ENCODE measurements around the gene NCF2.

The NCF2 gene

DNA sequence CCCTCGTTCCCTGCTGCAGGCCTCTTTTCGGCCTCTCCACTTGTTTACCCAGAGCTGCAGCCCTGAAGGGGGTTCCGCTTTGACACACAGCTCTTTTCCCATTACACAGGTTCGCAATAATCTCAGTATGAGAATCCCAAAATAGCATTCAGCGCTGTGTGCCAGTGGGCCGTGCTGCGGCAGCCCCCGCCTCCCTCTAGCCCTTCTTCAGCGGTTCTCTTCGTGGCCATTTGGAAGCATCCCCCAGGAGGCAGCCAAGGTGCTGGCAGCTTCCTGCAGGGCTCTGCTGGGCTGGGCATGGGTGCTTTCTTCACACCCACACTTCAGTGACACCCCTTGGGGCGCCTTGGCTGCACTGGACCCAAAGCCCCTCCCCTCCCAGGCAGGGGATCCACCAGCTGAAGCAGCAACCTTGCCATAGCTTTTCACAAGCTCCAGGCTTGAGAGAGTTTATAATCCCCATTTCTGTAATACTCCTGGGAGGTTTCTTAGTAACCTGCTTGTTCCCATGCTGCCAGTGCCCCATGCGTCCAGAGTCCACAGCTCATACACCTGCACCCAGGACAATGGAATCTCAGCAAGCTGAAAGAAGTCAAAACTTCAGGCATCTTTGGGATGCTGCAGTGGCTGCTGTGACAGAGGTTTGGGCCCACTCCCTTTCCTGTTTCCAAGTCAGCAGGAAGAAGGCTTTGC lies 8.1 kb downstream of the NCF2 start:
- no peak for ATAC-seq
- no peak overlapping the region for H3K4me3 Mint-ChIP-seq
- peaks cover 10% of the 10 kb centered on the region for H3K4me1 Mint-ChIP-seq
- no peak overlapping the region for H3K27ac Mint-ChIP-seq
- DNase-seq (ENCODE audit: low spot score in 2 of 2), result no peak
- H3K9me3 Mint-ChIP-seq, result no peaks in the 10 kb centered on the region
- no peaks in the 10 kb centered on the region for H3K36me3 Mint-ChIP-seq

DNA sequence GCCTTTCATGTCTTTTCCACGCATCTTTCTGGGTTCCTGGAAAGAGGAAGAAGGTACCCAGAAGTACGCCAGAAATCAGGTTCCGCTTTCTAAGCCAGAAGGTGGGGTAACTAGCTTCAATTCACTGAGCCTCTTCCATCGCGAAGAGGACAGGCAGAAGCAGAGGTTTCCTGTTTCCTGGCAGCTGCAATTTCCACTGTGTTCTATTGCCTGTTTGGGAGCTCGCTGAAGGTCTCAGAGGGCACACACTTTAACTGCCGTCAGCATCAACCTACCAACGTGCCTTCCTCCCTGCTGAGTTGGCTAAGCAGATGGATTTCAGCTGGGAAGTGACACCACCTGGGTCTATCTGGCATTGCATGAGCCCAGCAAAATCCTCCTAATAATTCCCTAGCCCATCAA lies 10.0 kb downstream of the NCF2 start:
- no peaks in the 10 kb centered on the region for H3K9me3 Mint-ChIP-seq
- no peak for DNase-seq (ENCODE audit: low spot score in 2 of 2)
- H3K27ac Mint-ChIP-seq, result no peak overlapping the region
- H3K36me3 Mint-ChIP-seq, result no peaks in the 10 kb centered on the region
- peaks cover 10% of the 10 kb centered on the region for H3K4me1 Mint-ChIP-seq
- peak; percentile 24 for ATAC-seq
- no peak overlapping the region for H3K4me3 Mint-ChIP-seq

DNA sequence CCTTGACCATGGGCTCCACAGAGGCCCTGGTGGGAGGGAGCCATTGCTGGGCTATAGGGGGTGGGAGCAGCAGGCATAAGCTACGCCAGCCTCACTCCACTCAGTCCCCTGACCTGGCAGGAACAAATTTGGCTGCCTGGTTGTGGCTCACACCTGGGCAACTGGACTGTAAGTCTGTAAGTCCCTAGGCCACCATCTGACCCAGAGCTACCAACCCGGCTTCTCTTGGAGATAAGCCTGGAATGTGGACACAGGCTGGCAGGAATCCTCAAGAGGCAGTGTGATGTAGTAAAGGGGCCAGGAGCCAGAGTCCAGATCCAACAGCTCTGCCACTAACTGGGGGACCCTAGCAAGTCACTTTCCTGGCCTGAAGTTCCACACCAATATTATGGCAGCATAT lies 11.4 kb downstream of the NCF2 start:
- Mint-ChIP-seq H3K4me1 (peaks cover 10% of the 10 kb centered on the region), H3K27ac (peak overlapping the region; percentile 29), H3K9me3 (no peaks in the 10 kb centered on the region), H3K4me3 (no peak overlapping the region), H3K36me3 (no peaks in the 10 kb centered on the region)
- DNase-seq (ENCODE audit: low spot score in 2 of 2) (no peak), ATAC-seq (no peak)

DNA sequence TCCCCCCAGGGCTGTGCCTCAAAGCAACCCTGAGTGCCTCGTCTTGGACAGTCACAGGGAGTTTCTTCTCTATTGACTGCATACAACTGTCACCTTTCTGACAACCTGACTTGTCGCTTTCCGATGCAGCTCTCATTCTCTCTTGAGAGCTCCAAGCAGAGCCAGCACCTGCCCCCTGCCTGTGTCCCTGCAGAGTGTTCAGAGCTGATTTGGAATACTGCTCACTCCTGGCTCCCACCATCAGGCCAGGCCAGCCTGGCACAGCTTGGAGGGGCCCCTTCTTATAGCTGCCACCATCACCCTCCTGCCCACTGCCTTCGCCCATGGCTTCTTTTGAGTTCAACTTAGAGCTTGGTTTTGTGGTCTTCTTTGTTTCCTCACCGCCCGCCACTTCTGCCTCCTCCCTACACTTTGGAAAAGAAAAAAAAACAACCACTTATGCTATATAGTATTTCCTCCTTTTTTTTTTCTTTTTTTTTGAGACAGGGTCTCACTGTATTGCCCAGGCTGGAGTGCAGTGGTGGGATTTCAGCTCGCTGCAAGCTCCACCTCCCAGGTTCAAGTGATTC lies 12.3 kb downstream of the NCF2 start:
- Mint-ChIP-seq H3K9me3 (no peaks in the 10 kb centered on the region), H3K27ac (peak overlapping the region; percentile 29), H3K4me3 (no peak overlapping the region), H3K36me3 (no peaks in the 10 kb centered on the region), H3K4me1 (peaks cover 10% of the 10 kb centered on the region)
- ATAC-seq (peak; percentile 39), DNase-seq (ENCODE audit: low spot score in 2 of 2) (no peak)

DNA sequence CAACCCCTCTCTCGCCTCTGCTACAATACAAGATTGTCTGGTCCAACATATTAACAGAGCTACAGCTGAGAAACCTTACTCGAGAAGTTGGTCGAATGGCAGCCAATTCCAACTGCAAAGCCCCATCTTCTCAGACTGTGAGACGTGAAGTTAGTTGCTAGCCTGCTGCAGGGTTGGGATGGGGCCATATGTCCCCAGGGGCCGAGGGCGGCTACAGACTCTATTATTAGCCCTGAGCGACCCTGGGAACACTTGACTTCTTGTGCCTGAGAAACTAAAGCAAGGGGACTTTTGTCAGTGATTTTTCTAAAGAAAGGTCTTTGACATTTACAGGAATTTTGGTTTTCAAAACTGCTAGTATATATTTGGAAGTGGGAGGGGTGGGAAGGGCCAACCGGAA lies 13.7 kb downstream of the NCF2 start:
- no peaks in the 10 kb centered on the region for H3K36me3 Mint-ChIP-seq
- H3K4me3 Mint-ChIP-seq, result no peak overlapping the region
- no peak overlapping the region for H3K27ac Mint-ChIP-seq

DNA sequence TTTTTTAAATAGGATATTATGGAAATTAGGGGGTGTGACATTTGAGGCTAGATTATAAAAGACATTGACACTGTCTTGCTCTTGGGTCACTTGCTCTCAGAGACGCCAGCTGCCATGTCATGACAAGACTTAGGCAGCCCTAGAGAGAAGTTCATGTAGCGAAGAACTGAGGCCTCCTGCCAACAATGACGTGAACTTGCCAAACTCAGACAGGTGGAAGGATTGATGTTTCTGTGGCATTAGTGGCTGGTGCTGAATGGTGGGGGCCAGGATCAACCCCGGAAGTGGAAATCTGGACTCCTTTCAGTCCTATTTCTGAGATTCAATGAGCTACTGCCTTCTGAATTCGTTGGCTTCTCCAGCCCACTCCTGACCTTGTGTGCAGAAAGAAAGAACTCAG lies 14.7 kb downstream of the NCF2 start:
- ATAC-seq, result no peak
- H3K27ac Mint-ChIP-seq, result no peak overlapping the region
- H3K4me1 Mint-ChIP-seq, result peaks cover 10% of the 10 kb centered on the region
- no peak for DNase-seq (ENCODE audit: low spot score in 2 of 2)
- no peak overlapping the region for H3K4me3 Mint-ChIP-seq
- H3K36me3 Mint-ChIP-seq, result no peaks in the 10 kb centered on the region
- no peaks in the 10 kb centered on the region for H3K9me3 Mint-ChIP-seq

More for the DNA sequence above, 13.7 kb downstream of the NCF2 start:
- ATAC-seq, result no peak
- Mint-ChIP-seq H3K9me3 (no peaks in the 10 kb centered on the region), H3K4me1 (peaks cover 10% of the 10 kb centered on the region)
- no peak for DNase-seq (ENCODE audit: low spot score in 2 of 2)

DNA sequence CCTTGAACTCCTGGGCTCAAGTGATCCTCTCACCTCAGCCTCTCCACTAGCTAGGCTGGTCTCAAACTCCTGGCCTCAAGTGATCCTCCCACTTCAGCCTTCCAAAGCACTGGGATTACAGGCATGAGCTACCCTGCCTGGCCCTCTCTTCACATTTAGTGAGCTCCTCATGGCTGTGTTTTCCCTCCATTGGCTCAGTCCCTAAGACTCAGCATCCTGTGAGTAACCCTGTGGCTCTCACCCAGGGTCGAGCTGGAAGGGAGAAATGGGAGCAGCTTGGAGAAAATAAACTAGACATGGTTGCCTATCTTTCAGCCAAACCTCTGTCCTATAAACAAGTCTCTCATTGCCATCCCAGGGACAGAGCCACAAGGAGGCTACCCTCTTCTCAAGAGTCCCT lies 17.5 kb downstream of the NCF2 start:
- Mint-ChIP-seq H3K4me1 (peaks cover 15% of the 10 kb centered on the region), H3K36me3 (no peaks in the 10 kb centered on the region), H3K4me3 (no peak overlapping the region), H3K27ac (no peak overlapping the region), H3K9me3 (no peaks in the 10 kb centered on the region)
- ATAC-seq (no peak), DNase-seq (ENCODE audit: low spot score in 2 of 2) (no peak)

DNA sequence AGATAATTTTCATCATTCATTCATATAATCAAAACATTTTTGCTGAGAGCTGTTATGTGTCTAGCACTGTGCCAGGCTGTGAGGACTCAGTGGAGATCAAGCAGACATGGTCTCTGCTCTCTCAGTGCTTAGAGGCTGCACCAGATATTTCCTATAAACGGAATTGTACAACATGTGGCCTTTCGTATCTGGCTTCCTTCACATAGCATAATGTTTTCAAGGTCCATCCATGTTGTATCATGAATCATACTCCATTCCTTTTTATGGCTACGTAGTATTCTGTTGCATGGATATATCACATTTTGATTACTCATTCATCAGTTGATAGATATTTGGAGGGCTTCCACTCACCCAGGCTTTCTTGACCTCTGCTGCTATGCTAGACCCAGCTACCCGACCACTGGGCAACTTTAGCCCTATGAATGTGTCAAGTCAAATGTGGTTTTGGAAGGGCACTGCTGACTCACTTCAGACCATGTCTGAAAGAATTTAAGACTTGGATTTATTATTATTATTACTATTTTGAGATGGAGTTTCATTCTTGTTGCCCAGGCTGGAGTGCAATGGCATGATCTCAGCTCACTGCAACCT lies 18.5 kb downstream of the NCF2 start:
- Mint-ChIP-seq H3K36me3 (no peaks in the 10 kb centered on the region), H3K4me1 (peaks cover 22% of the 10 kb centered on the region), H3K9me3 (no peaks in the 10 kb centered on the region), H3K27ac (no peak overlapping the region), H3K4me3 (no peak overlapping the region)
- ATAC-seq (no peak), DNase-seq (ENCODE audit: low spot score in 2 of 2) (no peak)

DNA sequence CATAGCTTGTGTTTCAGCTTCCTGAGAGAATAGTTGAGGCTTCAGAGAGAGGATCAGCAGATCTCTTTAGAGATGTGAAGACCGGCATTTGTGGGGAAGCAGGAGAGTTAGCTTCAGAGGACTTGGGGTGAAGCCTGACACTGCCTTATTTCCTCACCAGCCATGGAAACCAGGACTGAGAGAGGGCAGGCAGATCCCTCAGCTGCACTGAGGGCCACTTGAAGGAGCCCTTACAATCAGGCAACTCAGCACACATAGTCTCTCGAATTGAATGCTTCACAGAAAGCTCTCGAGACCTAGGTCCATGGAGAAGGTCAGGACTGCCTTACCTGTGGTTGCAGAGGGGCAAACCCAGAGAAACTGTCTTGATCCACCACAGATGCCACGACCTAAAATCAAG lies 19.8 kb downstream of the NCF2 start:
- H3K4me3 Mint-ChIP-seq, result no peak overlapping the region
- H3K9me3 Mint-ChIP-seq, result no peaks in the 10 kb centered on the region
- H3K36me3 Mint-ChIP-seq, result no peaks in the 10 kb centered on the region
- no peak for DNase-seq (ENCODE audit: low spot score in 2 of 2)
- H3K27ac Mint-ChIP-seq, result no peak overlapping the region
- ATAC-seq, result no peak
- peaks cover 22% of the 10 kb centered on the region for H3K4me1 Mint-ChIP-seq

DNA sequence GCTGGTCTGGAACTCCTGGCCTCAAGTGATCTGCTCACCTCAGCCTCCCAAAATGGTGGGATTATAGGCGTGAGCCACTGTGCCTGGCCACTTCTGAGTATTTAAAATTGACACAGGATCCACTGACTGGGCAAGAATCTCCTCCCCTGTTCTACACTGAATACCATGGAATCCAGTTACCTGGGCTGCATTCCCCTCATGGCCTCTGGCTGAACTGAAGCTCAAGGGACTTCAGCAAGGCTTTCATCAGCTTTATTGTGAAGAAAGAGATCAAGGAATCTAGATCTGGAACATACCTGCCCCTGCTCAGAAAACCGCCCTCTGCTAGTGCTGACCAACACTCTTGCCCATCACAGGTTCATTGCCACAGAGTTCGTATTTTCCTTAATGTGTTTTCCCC lies 20.5 kb downstream of the NCF2 start:
- DNase-seq (ENCODE audit: low spot score in 2 of 2) (no peak), ATAC-seq (no peak)
- Mint-ChIP-seq H3K27ac (no peak overlapping the region), H3K4me3 (no peak overlapping the region), H3K4me1 (peaks cover 22% of the 10 kb centered on the region), H3K36me3 (no peaks in the 10 kb centered on the region), H3K9me3 (no peaks in the 10 kb centered on the region)

DNA sequence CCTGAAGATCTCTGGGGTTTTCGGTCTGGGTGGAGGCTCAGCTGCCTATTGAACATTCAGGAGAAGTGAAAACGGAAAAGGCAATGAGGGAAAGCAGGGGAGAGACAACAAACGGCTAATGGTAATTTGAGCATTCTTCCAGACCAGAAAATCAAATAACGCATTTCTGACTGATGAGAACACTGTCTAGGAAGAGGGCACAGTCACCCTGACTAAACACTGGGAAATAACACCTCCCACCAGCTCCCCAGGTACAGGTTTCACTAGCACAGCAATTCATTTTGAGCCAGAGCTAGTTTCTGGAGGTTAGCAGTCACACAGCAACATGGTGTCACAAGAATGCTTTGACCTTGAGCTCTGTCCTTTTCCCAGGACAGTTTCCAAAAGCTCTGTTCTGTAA lies 21.1 kb downstream of the NCF2 start:
- no peak overlapping the region for H3K4me3 Mint-ChIP-seq
- no peaks in the 10 kb centered on the region for H3K9me3 Mint-ChIP-seq
- no peaks in the 10 kb centered on the region for H3K36me3 Mint-ChIP-seq
- peak; percentile 77 for ATAC-seq
- peaks cover 22% of the 10 kb centered on the region for H3K4me1 Mint-ChIP-seq
- no peak for DNase-seq (ENCODE audit: low spot score in 2 of 2)
- no peak overlapping the region for H3K27ac Mint-ChIP-seq

DNA sequence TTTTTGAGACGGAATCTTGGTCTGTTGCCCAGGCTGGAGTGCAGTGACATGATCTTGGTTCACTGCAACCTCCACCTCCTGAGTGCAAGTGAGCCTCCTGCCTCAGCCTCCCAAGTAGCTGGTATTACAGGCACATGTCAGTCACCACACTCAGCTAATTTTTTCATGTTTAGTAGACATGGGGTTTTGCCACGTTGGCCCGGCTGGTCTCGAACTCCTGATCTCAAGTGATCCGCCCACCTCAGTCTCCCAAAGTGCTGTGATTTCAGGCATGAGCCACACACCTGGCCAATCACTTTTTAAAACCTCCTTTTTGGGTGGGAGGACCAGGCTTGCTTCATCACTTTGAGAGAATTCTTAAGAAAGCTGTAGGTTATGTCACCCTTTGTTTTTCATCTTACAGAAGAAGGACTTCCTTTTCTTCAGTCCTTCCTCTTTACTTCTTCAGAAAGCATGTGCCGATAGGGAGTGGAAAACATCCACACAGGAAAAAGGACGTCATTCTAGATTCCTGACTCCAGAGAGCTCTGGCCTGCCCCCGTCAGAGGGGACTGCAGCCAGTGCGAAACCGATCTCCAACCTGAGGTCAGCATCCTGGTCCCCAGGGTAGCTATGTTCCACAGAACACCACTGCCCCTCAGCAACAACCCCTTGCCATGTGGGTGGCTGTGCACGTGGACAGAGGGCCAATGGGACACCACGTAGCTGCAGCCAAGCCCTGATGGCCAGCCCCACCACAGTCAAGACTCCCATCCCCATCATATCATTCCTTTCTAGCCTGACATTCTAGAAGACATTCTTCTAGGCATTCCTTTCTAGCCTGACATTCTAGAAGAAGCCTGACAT lies 21.9 kb downstream of the NCF2 start:
- no peak for DNase-seq (ENCODE audit: low spot score in 2 of 2)
- peaks cover 22% of the 10 kb centered on the region for H3K4me1 Mint-ChIP-seq
- no peak for ATAC-seq

DNA sequence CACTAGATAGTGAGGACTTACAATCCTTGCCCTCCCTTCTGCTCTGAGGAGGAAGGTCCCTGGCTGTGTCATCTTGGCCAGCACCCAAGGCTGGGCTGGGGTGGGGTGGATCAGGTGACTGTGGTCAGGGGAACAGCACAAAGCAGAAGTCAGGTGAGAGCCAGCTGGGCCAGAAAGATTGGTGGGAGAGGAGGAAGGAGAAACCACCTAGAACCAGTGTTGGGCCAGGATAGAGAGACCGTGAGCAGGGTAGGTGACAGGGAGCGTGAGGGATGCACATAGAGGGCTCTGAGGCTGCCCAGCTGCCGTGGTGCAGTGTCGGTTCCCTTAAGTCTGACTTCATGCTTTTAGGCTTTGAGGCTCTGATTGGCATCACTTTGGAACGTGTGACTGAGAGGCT lies 22.7 kb downstream of the NCF2 start:
- no peak for DNase-seq (ENCODE audit: low spot score in 2 of 2)
- Mint-ChIP-seq H3K27ac (peak overlapping the region; percentile 43), H3K4me1 (peaks cover 22% of the 10 kb centered on the region), H3K4me3 (no peak overlapping the region), H3K36me3 (no peaks in the 10 kb centered on the region), H3K9me3 (no peaks in the 10 kb centered on the region)
- peak; percentile 37 for ATAC-seq

More for the DNA sequence above, 21.9 kb downstream of the NCF2 start:
- peak overlapping the region; percentile 43 for H3K27ac Mint-ChIP-seq
- H3K9me3 Mint-ChIP-seq, result no peaks in the 10 kb centered on the region
- no peak overlapping the region for H3K4me3 Mint-ChIP-seq
- H3K36me3 Mint-ChIP-seq, result no peaks in the 10 kb centered on the region

DNA sequence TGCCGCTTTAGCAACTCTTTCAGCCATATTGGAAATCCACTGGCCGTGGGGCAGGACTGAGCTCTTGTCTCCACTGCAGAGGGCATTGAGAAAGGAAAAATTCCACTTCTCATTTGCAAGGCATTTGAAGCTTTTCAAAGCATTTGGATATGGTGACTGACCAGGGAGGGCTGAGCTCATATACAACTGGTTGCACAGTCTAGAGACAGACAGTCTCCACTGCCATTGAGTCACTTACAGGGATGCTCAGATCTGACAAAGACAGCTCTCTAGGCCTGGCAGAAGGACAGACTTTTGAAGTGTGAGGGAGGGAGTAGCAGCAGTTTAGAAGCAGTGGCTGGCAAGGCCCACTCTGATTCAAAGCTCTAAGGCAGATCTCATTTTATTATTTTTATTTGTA lies 24.2 kb downstream of the NCF2 start:
- no peak overlapping the region for H3K27ac Mint-ChIP-seq
- H3K4me1 Mint-ChIP-seq, result peaks cover 22% of the 10 kb centered on the region
- ATAC-seq (no peak), DNase-seq (ENCODE audit: low spot score in 2 of 2) (no peak)
- H3K36me3 Mint-ChIP-seq, result peaks cover 8% of the 10 kb centered on the region
- no peak overlapping the region for H3K4me3 Mint-ChIP-seq
- H3K9me3 Mint-ChIP-seq, result no peaks in the 10 kb centered on the region

DNA sequence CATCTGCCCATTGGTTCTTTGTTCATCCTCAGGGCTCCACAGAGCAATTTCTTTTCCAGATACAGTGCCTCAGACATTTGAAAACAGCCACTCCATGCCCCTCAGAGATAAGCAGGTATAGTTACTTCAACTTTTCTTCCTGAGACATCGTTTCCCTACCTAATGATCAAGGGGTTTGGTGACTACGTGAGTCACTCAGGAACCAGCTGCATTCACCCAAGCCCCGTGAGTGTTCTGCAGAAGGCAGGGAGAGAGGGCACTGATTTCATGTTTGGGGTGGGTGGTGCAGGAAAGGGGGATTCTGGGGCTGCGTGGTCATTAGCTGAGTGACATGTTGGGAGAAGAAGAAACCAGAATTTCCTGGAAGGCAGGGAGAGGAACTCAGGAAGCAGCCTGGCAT lies 25.0 kb downstream of the NCF2 start:
- Mint-ChIP-seq H3K4me3 (no peak overlapping the region), H3K9me3 (no peaks in the 10 kb centered on the region), H3K27ac (no peak overlapping the region), H3K4me1 (peaks cover 22% of the 10 kb centered on the region), H3K36me3 (peaks cover 11% of the 10 kb centered on the region)
- DNase-seq (ENCODE audit: low spot score in 2 of 2) (no peak), ATAC-seq (no peak)
